GM19351 (cell line): ENCODE data around the gene NUP153.
"Not testable (repeated sequence)": the region's sequence is repeated elsewhere in the genome, so short reads cannot be mapped to it uniquely, and the experiment has no call there.

Source experiments
- ATAC-seq: cut with Tn5 transposase; IDR thresholded peaks from one replicate; pipeline ENCODE4 v1.9.1; 2021; ENCODE audit warnings: mild to moderate bottlenecking, moderate library complexity; ENCODE audit not compliant: unreplicated experiment

The NUP153 gene

GRCh38 chr6:17621003-17621402, 85.7 kb downstream of the NUP153 start:
- peak; percentile 88 for ATAC-seq

GRCh38 chr6:17615794-17616193, 90.9 kb downstream of the NUP153 start:
- ATAC-seq = no peak

GRCh38 chr6:17612048-17612447, 94.7 kb downstream of the NUP153 start:
- no peak for ATAC-seq

GRCh38 chr6:17610835-17611234, 95.9 kb downstream of the NUP153 start:
- ATAC-seq = no peak

- no peak for ATAC-seq
Measured at GRCh38 chr6:17606606-17607005, 100.1 kb downstream of the NUP153 start.

GRCh38 chr6:17602888-17603287, 103.8 kb downstream of the NUP153 start:
- ATAC-seq = no peak

- no peak for ATAC-seq
Measured at GRCh38 chr6:17601386-17601703, 105.4 kb downstream of the NUP153 start.

- peak; percentile 54 for ATAC-seq
Measured at GRCh38 chr6:17600527-17601385, 106.0 kb downstream of the NUP153 start.

- ATAC-seq = peak; percentile 82
Measured at GRCh38 chr6:17599877-17600526, 106.7 kb downstream of the NUP153 start, which contains the start of gene FAM8A1. Gene FAM8A1 (plus strand): TSS chr6:17600302. CDS start chr6:17600410, 108 bp downstream.

GRCh38 chr6:17596085-17596484, 110.6 kb downstream of the NUP153 start:
- no peak for ATAC-seq

- no peak for ATAC-seq
Measured at GRCh38 chr6:17593246-17593645, 113.5 kb downstream of the NUP153 start.

GRCh38 chr6:17591287-17591686, 115.4 kb downstream of the NUP153 start:
- ATAC-seq = no peak

GRCh38 chr6:17589406-17590096, 117.2 kb downstream of the NUP153 start:
- no peak for ATAC-seq

GRCh38 chr6:17588011-17588410, 118.7 kb downstream of the NUP153 start:
- ATAC-seq = no peak

- ATAC-seq = not testable (repeated sequence)
Measured at GRCh38 chr6:17586623-17587022, 120.1 kb downstream of the NUP153 start.

- no peak for ATAC-seq
Measured at GRCh38 chr6:17585766-17586490, 120.8 kb downstream of the NUP153 start.

- peak; percentile 70 for ATAC-seq
Measured at GRCh38 chr6:17584241-17584803, 122.4 kb downstream of the NUP153 start.

GRCh38 chr6:17583811-17584210, 122.9 kb downstream of the NUP153 start:
- no peak for ATAC-seq

- not testable (repeated sequence) for ATAC-seq
Measured at GRCh38 chr6:17581282-17581681, 125.4 kb downstream of the NUP153 start.

GRCh38 chr6:17580518-17581048, 126.1 kb downstream of the NUP153 start:
- no peak for ATAC-seq
